ENCODE results near the gene ISG20L2. TPM values are rescaled to one million over a fixed set of nuclear protein-coding genes. Genes with fewer than 3 reads are reported as not detected.

ISG20L2 gene
- total RNA-seq, 1 donor from 2014 or later: 33.0 TPM

- peak; percentile 88 for DNase-seq (ENCODE audit: extremely low spot score, unreplicated experiment)
- no peak for TF ChIP-seq CTCF (IDR thresholded peaks at IDR 0.05)
These were observed 21.7 kb downstream of the ISG20L2 start for GRCh38 chr1:156706657-156707416.

GRCh38 chr1:156705918-156706656, 22.5 kb downstream of the ISG20L2 start:
- H3K27ac Mint-ChIP-seq (ENCODE audit: unreplicated experiment): peak overlapping the region; percentile 95
- peak; percentile 96 for TF ChIP-seq CTCF (IDR thresholded peaks at IDR 0.05)
- H3K4me3 Mint-ChIP-seq (ENCODE audit: unreplicated experiment): peak overlapping the region; percentile 78
- H3K9me3 Mint-ChIP-seq (ENCODE audit: unreplicated experiment): no peaks in the 10 kb centered on the region
- peak; percentile 91 for DNase-seq (ENCODE audit: extremely low spot score, unreplicated experiment)
- peaks cover 6% of the 10 kb centered on the region for H3K36me3 Mint-ChIP-seq (ENCODE audit: unreplicated experiment)
- H3K27me3 Mint-ChIP-seq (ENCODE audit: unreplicated experiment): no peaks in the 10 kb centered on the region
- peaks cover 82% of the 10 kb centered on the region for H3K4me1 Mint-ChIP-seq (ENCODE audit: unreplicated experiment)

More at GRCh38 chr1:156706657-156707416, 21.7 kb downstream of the ISG20L2 start:
- Mint-ChIP-seq H3K4me1 (ENCODE audit: unreplicated experiment) (peaks cover 87% of the 10 kb centered on the region), H3K9me3 (ENCODE audit: unreplicated experiment) (no peaks in the 10 kb centered on the region), H3K4me3 (ENCODE audit: unreplicated experiment) (peak overlapping the region; percentile 78), H3K27me3 (ENCODE audit: unreplicated experiment) (no peaks in the 10 kb centered on the region), H3K36me3 (ENCODE audit: unreplicated experiment) (peaks cover 3% of the 10 kb centered on the region), H3K27ac (ENCODE audit: unreplicated experiment) (peak overlapping the region; percentile 95)

DNA sequence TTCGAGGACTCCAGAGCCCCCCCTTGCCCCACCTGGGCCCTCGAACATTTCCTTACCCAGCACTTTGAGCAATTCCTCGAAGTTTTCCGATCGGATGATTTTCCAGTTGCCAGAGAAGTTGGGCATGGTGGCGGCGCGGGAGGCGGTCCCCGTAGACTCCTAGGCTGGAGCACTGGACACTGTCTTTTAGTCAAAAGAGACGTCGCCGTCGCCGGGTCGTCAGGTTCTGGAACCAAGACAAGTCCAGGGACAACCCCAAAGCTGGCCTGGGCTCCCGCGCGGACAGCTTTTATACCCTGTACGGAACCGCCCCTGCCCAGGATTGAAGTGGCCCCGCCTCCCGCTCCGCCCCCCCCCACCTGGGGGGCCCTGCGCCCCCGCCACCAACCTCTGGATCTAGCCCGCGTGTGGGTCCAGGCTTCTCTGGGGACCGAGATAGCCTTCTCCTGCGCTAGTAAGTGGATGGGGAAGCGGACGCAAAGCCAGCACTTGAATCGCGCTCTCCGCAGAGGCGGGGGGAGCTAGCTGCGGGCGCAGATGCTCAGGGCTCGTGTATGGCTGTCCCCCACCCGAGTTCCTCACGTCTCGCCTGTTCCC, 23.1 kb downstream of the ISG20L2 start, which contains the start of gene CRABP2:
Gene CRABP2, minus strand, starts transcription at position 263 of the 597 bp plus-strand sequence. Its CDS starts 137 bp downstream, at position 126.
- TF ChIP-seq CTCF (IDR thresholded peaks at IDR 0.05): no peak
- Mint-ChIP-seq H3K4me1 (ENCODE audit: unreplicated experiment) (peaks cover 76% of the 10 kb centered on the region), H3K27ac (ENCODE audit: unreplicated experiment) (peak within 1 kb of the TSS; percentile 95), H3K9me3 (ENCODE audit: unreplicated experiment) (no peaks in the 10 kb centered on the region), H3K36me3 (ENCODE audit: unreplicated experiment) (peaks cover 9% of the 10 kb centered on the region), H3K27me3 (ENCODE audit: unreplicated experiment) (no peaks in the 10 kb centered on the region), H3K4me3 (ENCODE audit: unreplicated experiment) (peak within 1 kb of the TSS; percentile 78)
- DNase-seq (ENCODE audit: extremely low spot score, unreplicated experiment): no peak

DNA sequence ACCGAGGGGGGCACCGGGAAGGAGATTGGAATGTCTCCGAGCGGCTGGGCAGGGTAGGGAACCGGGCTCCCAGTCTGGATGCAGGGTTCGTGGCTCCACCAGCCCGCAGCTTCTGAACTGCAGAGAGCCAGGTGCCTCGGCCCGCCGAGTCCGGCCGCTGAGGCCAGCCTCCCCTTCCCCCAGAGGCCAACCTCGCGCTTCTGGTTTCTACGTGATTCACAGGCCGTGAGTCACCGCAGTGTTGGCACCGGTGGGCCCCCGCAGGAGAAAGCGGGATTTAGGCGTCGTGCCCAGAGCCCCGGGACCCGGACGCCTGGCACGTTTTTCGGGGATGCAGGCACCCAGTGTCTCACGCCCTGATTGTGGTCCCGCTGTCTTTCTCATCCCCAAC, 23.6 kb downstream of the ISG20L2 start:
- no peaks in the 10 kb centered on the region for H3K27me3 Mint-ChIP-seq (ENCODE audit: unreplicated experiment)
- H3K36me3 Mint-ChIP-seq (ENCODE audit: unreplicated experiment): peaks cover 11% of the 10 kb centered on the region
- H3K9me3 Mint-ChIP-seq (ENCODE audit: unreplicated experiment): no peaks in the 10 kb centered on the region
- peaks cover 71% of the 10 kb centered on the region for H3K4me1 Mint-ChIP-seq (ENCODE audit: unreplicated experiment)
- no peak for TF ChIP-seq CTCF (IDR thresholded peaks at IDR 0.05)
- H3K4me3 Mint-ChIP-seq (ENCODE audit: unreplicated experiment): peak overlapping the region; percentile 78
- peak; percentile 86 for DNase-seq (ENCODE audit: extremely low spot score, unreplicated experiment)
- peak overlapping the region; percentile 95 for H3K27ac Mint-ChIP-seq (ENCODE audit: unreplicated experiment)
